Fibroblast of villous mesenchyme (primary cell): ENCODE results near the gene EIF3K. TPM values are rescaled to one million over a fixed set of nuclear protein-coding genes. Genes with fewer than 3 reads are reported as not detected.

ENCODE experiments used
- DNase-seq: peaks from one replicate; pipeline ENCODE4 v3.0.0-alpha.2; 2010; ENCODE audit warnings: low read depth
- H3K4me3 ChIP-seq: 2 replicates; pipeline ENCODE4 v1.5.1; 2011; ENCODE audit warnings: low read depth, mild to moderate bottlenecking, low read length
- total RNA-seq: library from RNA; depleted of rRNA; stranded (reverse); fragments of >200 nt; gene quantifications from 2 replicates; pipeline ENCODE4 v1.2.3, GENCODE V29; 2012
- TF ChIP-seq, protein P1 (sequence below): IDR thresholded peaks from 2 replicates; pipeline ENCODE4 v1.5.1; 2012; ENCODE audit warnings: low read depth, mild to moderate bottlenecking, low read length; ENCODE audit not compliant: insufficient read depth

Gene EIF3K
- total RNA-seq, 1 donor = 152 TPM

DNA sequence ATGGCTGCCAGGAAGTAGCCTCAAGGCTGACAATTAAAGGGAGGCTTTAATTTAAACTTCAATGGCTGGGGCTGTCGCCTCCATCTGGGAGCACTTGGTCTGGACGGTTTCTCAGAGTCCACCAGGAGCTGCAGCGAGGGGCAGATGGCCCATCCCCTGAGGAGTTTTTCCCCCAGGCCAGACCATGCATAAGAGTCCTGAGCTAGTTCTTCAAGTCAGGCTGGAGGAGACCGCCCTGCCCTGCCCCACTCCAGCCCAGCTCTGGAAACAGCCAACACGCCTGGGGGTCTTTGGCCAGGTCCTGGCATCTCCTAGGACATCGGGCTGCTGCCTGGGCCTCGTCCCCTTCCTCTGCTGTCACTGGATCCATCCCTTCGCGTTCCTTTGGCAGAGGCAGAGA, 23.2 kb downstream of the EIF3K start:
- TF ChIP-seq, protein P1, sequence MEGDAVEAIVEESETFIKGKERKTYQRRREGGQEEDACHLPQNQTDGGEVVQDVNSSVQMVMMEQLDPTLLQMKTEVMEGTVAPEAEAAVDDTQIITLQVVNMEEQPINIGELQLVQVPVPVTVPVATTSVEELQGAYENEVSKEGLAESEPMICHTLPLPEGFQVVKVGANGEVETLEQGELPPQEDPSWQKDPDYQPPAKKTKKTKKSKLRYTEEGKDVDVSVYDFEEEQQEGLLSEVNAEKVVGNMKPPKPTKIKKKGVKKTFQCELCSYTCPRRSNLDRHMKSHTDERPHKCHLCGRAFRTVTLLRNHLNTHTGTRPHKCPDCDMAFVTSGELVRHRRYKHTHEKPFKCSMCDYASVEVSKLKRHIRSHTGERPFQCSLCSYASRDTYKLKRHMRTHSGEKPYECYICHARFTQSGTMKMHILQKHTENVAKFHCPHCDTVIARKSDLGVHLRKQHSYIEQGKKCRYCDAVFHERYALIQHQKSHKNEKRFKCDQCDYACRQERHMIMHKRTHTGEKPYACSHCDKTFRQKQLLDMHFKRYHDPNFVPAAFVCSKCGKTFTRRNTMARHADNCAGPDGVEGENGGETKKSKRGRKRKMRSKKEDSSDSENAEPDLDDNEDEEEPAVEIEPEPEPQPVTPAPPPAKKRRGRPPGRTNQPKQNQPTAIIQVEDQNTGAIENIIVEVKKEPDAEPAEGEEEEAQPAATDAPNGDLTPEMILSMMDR = no peak
- no peak for DNase-seq
- H3K4me3 ChIP-seq = no peak overlapping the region

GRCh38 chr19:38644719-38645118, 25.7 kb downstream of the EIF3K start:
- TF ChIP-seq, protein P1 = no peak
- no peak overlapping the region for H3K4me3 ChIP-seq
- no peak for DNase-seq

GRCh38 chr19:38647368-38647965, 28.5 kb downstream of the EIF3K start, which contains the start of gene ACTN4:
Gene ACTN4 (plus strand): TSS chr19:38647649. CDS start chr19:38647746, 97 bp downstream.
- H3K4me3 ChIP-seq = peak within 1 kb of the TSS; percentile 99
- TF ChIP-seq, protein P1 = no peak
- peak; percentile 97 for DNase-seq

GRCh38 chr19:38647966-38648768, 29.2 kb downstream of the EIF3K start:
- H3K4me3 ChIP-seq = peak overlapping the region; percentile 99
- TF ChIP-seq, protein P1 = no peak
- no peak for DNase-seq

GRCh38 chr19:38648769-38649304, 29.8 kb downstream of the EIF3K start:
- DNase-seq = no peak
- H3K4me3 ChIP-seq = peak overlapping the region; percentile 99
- TF ChIP-seq, protein P1 = no peak

DNA sequence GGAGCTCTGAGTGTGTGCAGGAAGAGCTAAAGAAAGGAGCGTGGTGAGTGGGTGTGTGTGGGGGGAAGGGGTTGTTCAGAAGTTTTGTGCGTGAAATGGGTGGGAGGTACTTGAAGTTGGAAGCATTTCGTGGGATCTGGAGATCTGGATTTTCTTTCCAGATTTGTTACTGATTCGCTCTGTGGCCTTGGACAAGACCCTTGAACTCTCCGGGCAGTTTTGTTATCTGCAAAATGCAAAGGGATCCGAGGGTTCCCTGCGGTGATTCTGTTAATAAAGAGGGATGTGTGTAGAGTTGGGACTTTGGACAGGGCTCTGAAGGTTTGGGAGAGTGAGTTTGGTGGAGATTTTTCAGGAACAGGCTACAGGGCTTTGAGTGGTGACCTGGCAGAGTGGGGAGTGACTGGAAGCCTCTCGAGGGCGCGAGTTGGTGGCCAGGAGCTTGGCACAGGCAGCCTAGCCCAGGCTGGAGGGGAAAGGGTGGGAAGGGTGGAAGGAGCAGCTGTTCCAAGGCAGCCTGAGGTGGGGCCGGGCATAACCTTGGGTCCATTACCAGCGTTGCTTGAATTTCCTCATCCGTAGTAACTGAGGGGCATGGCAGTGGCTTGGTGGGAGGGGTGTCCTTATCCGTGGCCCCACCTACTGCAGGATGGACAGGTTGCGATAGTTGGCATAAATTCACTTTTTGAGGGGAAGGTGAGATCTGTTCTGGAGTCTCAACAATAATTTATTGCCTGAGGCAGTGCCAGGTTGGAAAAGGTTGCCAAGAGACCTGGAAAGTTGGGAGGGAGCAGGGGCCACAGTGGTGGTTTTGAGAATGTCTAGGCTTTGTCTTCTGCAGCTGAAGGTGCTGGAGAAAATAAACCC, 30.6 kb downstream of the EIF3K start:
- TF ChIP-seq, protein P1 = no peak
- DNase-seq = no peak
- H3K4me3 ChIP-seq = peak overlapping the region; percentile 99
